Activated B cell treated with CpG ODN at 0.5 μM for 24 hours (primary cell): Measurements from ENCODE around the gene ZNF146. TPM values are rescaled to one million over a fixed set of nuclear protein-coding genes. Genes with fewer than 3 reads are reported as not detected.
"Not testable (repeated sequence)": the region's sequence is repeated elsewhere in the genome, so short reads cannot be mapped to it uniquely, and the experiment has no call there.

Experiments used
- ATAC-seq: fragments of 200-7000 bp; cut with Tn5 transposase; one replicate; pipeline ENCODE4 v1.10.0; 2021; ENCODE audit warnings: low read depth, mild to moderate bottlenecking, moderate library complexity
- CTCF ChIA-PET: fragments of 350-600 bp; sonication (Branson Sonifier 250); formaldehyde crosslinking; loops from one replicate; lab custom pipeline; 2021; ENCODE audit warnings: antibody characterized with exemption; lab: Charles Lee
- POLR2A ChIA-PET: fragments of 350-600 bp; sonication (Branson Sonifier 250); formaldehyde crosslinking; loops from one replicate; lab custom pipeline; 2021; ENCODE audit warnings: antibody characterized with exemption; lab: Charles Lee
- DNase-seq: peaks from one replicate; pipeline ENCODE4 v3.0.0; 2022
- H3K27ac Mint-ChIP-seq: one replicate; pipeline ENCODE4 v1.8.0; 2020; ENCODE audit warnings: mixed read lengths
- H3K27me3 Mint-ChIP-seq: one replicate; pipeline ENCODE4 v1.8.0; 2021; ENCODE audit warnings: mixed read lengths
- H3K36me3 Mint-ChIP-seq: one replicate; pipeline ENCODE4 v1.8.0; 2021; ENCODE audit warnings: low read depth, mixed read lengths
- H3K4me1 Mint-ChIP-seq: one replicate; pipeline ENCODE4 v1.8.0; 2021; ENCODE audit warnings: mixed read lengths
- H3K4me3 Mint-ChIP-seq: one replicate; pipeline ENCODE4 v1.8.0; 2020; ENCODE audit warnings: mild to moderate bottlenecking, mixed read lengths
- H3K9me3 Mint-ChIP-seq: one replicate; pipeline ENCODE4 v1.8.0; 2020; ENCODE audit warnings: mixed read lengths
- intact Hi-C: fragments of 100-400 bp; cut with micrococcal nuclease; formaldehyde crosslinking; loops from one replicate; pipeline ENCODE4 v1.15.1; 2024
- total RNA-seq: library from RNA; stranded (reverse); gene quantifications from 2 replicates; pipeline ENCODE4 v1.2.3, GENCODE V29; 2022
- TF ChIP-seq, protein P1 (sequence below): fragments of 200-600 bp; IDR thresholded peaks from one replicate; pipeline ENCODE4 v1.8.0; 2022; ENCODE audit warnings: antibody characterized with exemption, mild to moderate bottlenecking

ZNF146 gene
- total RNA-seq, 1 donor from 2014 or later = 63.2 TPM

GRCh38 chr19:36212895-36213294 is 2.0 kb upstream of the ZNF146 start:
- Mint-ChIP-seq H3K27ac (no peak overlapping the region), H3K9me3 (no peaks in the 10 kb centered on the region), H3K4me3 (peak overlapping the region; percentile 58), H3K27me3 (no peaks in the 10 kb centered on the region), H3K36me3 (peaks cover 3% of the 10 kb centered on the region), H3K4me1 (peaks cover 24% of the 10 kb centered on the region)
- intact Hi-C loops = loop anchor here (10.0 kb wide), 2 partner anchors 1002 to 1382 kb away; partner anchors contain the start of genes ZNF383, ZNF540, ZNF571 and ZNF585B
- ATAC-seq (no peak), DNase-seq (no peak)
- POLR2A ChIA-PET = no interaction called here
- CTCF ChIA-PET = no interaction called here
- TF ChIP-seq, protein P1, sequence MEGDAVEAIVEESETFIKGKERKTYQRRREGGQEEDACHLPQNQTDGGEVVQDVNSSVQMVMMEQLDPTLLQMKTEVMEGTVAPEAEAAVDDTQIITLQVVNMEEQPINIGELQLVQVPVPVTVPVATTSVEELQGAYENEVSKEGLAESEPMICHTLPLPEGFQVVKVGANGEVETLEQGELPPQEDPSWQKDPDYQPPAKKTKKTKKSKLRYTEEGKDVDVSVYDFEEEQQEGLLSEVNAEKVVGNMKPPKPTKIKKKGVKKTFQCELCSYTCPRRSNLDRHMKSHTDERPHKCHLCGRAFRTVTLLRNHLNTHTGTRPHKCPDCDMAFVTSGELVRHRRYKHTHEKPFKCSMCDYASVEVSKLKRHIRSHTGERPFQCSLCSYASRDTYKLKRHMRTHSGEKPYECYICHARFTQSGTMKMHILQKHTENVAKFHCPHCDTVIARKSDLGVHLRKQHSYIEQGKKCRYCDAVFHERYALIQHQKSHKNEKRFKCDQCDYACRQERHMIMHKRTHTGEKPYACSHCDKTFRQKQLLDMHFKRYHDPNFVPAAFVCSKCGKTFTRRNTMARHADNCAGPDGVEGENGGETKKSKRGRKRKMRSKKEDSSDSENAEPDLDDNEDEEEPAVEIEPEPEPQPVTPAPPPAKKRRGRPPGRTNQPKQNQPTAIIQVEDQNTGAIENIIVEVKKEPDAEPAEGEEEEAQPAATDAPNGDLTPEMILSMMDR = no peak

DNA sequence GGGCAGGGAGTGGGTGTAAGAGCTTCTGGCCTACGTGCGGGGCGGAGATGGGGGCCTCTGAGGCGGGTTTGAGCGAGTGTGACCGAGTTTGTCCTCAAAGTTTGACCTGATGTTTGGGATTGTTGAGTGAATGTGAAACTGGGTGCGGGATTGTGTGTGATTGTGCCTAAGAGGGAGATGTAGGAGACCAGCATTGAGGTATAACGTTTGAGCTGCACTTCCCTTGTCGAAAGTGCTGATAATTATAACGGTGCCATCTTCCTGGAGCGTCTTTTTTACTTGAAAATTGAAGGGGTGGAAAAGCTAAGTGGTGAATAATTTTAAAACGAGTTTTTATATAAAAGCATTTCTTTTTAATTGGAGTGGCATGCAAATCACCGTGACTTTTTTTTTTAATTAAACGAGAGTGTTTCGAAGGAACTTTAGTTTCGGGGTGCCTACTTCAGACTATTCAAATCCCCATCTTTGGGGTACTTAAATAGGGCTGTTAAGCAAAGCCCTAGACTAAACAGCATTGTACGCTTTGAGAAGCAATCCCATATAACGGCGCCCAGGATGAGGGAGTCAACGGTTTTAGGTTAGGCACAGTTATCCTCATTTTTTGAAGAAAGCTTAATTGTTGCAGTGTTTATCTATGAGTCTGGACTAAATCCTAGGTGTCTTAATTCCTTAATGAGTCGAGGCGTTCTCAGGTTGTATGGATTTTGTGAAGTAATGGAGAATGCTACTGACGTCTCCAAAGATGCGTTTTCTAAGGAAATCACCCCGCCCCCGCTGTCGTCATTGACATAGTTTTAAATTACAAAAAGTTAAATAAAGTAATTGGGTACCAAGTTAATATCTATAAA is 594 bp downstream of the ZNF146 start:
- intact Hi-C loops = loop anchor here (1.0 to 10.0 kb wide), 6 partner anchors 87 to 1379 kb away; partner anchors contain the start of genes THAP8, WDR62, ZNF345 and ZNF383
- ChIA-PET POLR2A (interaction anchor here (0.6 to 1.9 kb wide), 25 partner anchors 12 to 1564 kb away, joined by 3 to 28 read pairs (median 6); partner anchors contain the start of genes ALKBH6, CAPNS1, POLR2I and PSENEN), CTCF (interaction anchor here (1.3 kb wide), 1 partner anchor 87 kb away, joined by 4 read pairs; no protein-coding TSS in a partner anchor)
- Mint-ChIP-seq H3K27ac (no peak overlapping the region), H3K36me3 (peaks cover 18% of the 10 kb centered on the region), H3K4me3 (no peak overlapping the region), H3K9me3 (no peaks in the 10 kb centered on the region), H3K4me1 (peaks cover 32% of the 10 kb centered on the region), H3K27me3 (no peaks in the 10 kb centered on the region)
- DNase-seq (no peak), ATAC-seq (no peak)
- TF ChIP-seq, protein P1 = no peak

GRCh38 chr19:36221474-36221873 is 6.6 kb downstream of the ZNF146 start:
- intact Hi-C loops = no loop called here
- Mint-ChIP-seq H3K9me3 (no peaks in the 10 kb centered on the region), H3K27me3 (no peaks in the 10 kb centered on the region), H3K4me1 (peaks cover 42% of the 10 kb centered on the region), H3K36me3 (peaks cover 65% of the 10 kb centered on the region), H3K27ac (no peak overlapping the region), H3K4me3 (no peak overlapping the region)
- TF ChIP-seq, protein P1 = no peak
- POLR2A ChIA-PET = no interaction called here
- CTCF ChIA-PET = no interaction called here
- ATAC-seq = no peak
- DNase-seq = no peak

DNA sequence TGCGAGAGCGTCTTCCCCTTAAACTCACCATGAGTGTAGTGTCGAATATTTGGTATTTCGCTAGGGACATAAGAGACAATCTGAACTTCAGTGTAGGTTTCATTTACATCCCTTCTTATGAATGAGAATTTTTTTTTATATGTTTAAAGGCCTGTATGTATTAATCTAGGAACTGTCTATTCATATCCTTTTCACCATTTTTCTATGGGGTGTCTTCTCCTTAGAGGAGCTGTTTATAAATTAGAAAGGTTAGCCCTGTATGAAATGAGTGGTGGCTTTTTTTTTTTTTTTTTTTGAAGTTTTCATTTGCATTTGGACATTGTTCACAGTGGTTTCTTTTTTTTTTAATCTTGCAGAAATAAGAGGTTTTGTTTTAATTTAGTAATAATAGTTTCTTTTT is 7.6 kb downstream of the ZNF146 start:
- no peak overlapping the region for H3K4me3 Mint-ChIP-seq
- H3K36me3 Mint-ChIP-seq = peaks cover 71% of the 10 kb centered on the region
- H3K27ac Mint-ChIP-seq = no peak overlapping the region
- POLR2A ChIA-PET = interaction anchor here (0.5 kb wide), 2 partner anchors 12 to 1697 kb away, joined by 5 to 9 read pairs; no protein-coding TSS in a partner anchor
- H3K4me1 Mint-ChIP-seq = peaks cover 36% of the 10 kb centered on the region
- DNase-seq (no peak), ATAC-seq (no peak)
- no peaks in the 10 kb centered on the region for H3K27me3 Mint-ChIP-seq
- no peaks in the 10 kb centered on the region for H3K9me3 Mint-ChIP-seq
- intact Hi-C loops = no loop called here
- TF ChIP-seq, protein P1 = no peak
- CTCF ChIA-PET = no interaction called here

DNA sequence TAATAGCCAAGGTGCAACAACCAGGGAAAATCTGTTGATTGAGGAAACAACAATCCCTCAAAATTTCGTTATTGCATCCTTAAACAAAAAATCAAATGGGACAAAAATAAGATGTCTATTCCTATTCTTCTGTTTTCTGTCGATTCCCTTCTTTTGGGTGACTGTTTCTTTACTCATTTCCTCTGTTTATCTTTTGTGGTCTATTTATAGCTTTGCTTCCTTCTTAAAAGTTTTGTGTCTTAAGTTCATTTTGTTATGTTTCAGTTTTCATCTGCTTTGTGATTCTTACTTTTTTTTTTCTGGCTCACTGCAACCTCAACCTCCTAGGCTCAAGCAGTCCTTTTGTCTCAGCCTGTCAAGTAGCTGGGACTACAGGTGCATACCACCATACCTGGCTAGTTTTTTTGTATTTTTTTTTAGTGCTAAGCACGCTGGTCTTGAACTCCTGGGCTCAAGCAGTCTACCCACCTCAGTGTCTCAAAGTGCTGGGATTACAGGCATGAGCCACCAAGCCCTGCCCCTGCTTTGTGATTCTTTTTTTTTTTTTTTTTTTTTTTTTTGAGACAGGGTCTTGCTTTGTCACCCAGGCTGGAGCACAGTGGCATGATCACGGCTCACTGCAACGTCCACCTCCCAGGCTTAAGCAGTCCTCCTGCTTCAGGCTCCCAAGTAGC is 10.4 kb downstream of the ZNF146 start:
- H3K4me1 Mint-ChIP-seq = peaks cover 21% of the 10 kb centered on the region
- no peak overlapping the region for H3K4me3 Mint-ChIP-seq
- intact Hi-C loops = no loop called here
- no peak for DNase-seq
- H3K9me3 Mint-ChIP-seq = no peaks in the 10 kb centered on the region
- TF ChIP-seq, protein P1 = no peak
- ChIA-PET CTCF (no interaction called here), POLR2A (no interaction called here)
- no peak overlapping the region for H3K27ac Mint-ChIP-seq
- ATAC-seq = no peak
- H3K27me3 Mint-ChIP-seq = no peaks in the 10 kb centered on the region
- H3K36me3 Mint-ChIP-seq = peaks cover 81% of the 10 kb centered on the region

GRCh38 chr19:36233626-36234025 is 18.7 kb downstream of the ZNF146 start:
- H3K4me3 Mint-ChIP-seq, DNase-seq, CTCF ChIA-PET, POLR2A ChIA-PET, H3K27ac Mint-ChIP-seq, H3K4me1 Mint-ChIP-seq, ATAC-seq, H3K27me3 Mint-ChIP-seq, intact Hi-C loops: not testable (repeated sequence)
- peaks cover 29% of the 10 kb centered on the region for H3K9me3 Mint-ChIP-seq
- H3K36me3 Mint-ChIP-seq = peaks cover 91% of the 10 kb centered on the region
